H1 (cell line): ENCODE results near the gene APOOL. TPM values are rescaled to one million over a fixed set of nuclear protein-coding genes. Genes with fewer than 3 reads are reported as not detected.

Experiments
- CTCF ChIA-PET: fragments of 300-600 bp; sonication (Branson Sonifier 250); formaldehyde crosslinking; loops from one replicate; lab custom pipeline; 2021; ENCODE audit not compliant: partially characterized antibody; lab: Charles Lee
- POLR2A ChIA-PET: fragments of 300-600 bp; sonication (Branson Sonifier 250); formaldehyde crosslinking; loops from one replicate; lab custom pipeline; 2021; ENCODE audit warnings: inconsistent platforms; ENCODE audit not compliant: partially characterized antibody; lab: Charles Lee
- DNase-seq, 2 experiments: peaks; one replicate each; pipeline versions ENCODE4 v3.0.0 to v3.0.0-alpha.2; 2010 to 2022; ENCODE audit warnings: low spot score in 2 of 2, low read depth in 1 of 2, mixed read lengths in 1 of 2
- FAIRE-seq: peaks from 2 replicates; lab custom pipeline; 2011; peaks lifted over from hg19 to GRCh38; lab: Jason Lieb, UNC
- H2AFZ ChIP-seq: 2 replicates; pipeline ENCODE4 v1.8.1; 2012; ENCODE audit warnings: low read length, inconsistent platforms
- H2AK5ac ChIP-seq: 2 replicates; pipeline ENCODE4 v1.6.1; 2013; ENCODE audit warnings: low read depth, low read length
- H2BK120ac ChIP-seq: replicated peaks from 2 replicates; pipeline ENCODE3; 2013; ENCODE audit warnings: low read depth, low read length, inconsistent platforms
- H2BK12ac ChIP-seq: 2 replicates; pipeline ENCODE4 v1.6.1; 2013; ENCODE audit warnings: low read depth, low read length
- H2BK15ac ChIP-seq: 2 replicates; pipeline ENCODE4 v1.6.1; 2013; ENCODE audit warnings: low read length
- H2BK20ac ChIP-seq: 2 replicates; pipeline ENCODE4 v1.6.1; 2013; ENCODE audit warnings: low read length
- H2BK5ac ChIP-seq: 2 replicates; pipeline ENCODE4 v1.6.1; 2013; ENCODE audit warnings: low read depth, low read length
- H3K14ac ChIP-seq: 2 replicates; pipeline ENCODE4 v1.6.1; 2013; ENCODE audit warnings: inconsistent platforms; ENCODE audit not compliant: insufficient read length
- H3K18ac ChIP-seq: 2 replicates; pipeline ENCODE4 v1.6.1; 2013; ENCODE audit warnings: low read length; ENCODE audit errors: extremely low read depth
- H3K23ac ChIP-seq: 2 replicates; pipeline ENCODE4 v1.6.1; 2013; ENCODE audit warnings: inconsistent platforms; ENCODE audit not compliant: insufficient read length
- H3K23me2 ChIP-seq: 2 replicates; pipeline ENCODE4 v1.6.1; 2013; ENCODE audit warnings: low read depth, low read length
- H3K27ac ChIP-seq: 2 replicates; pipeline ENCODE4 v1.6.1; 2011; ENCODE audit warnings: low read depth, low read length, inconsistent platforms
- H3K27me3 ChIP-seq, 4 experiments: replicated peaks in 1 of 4; 1 replicate in 1 of 4; 2 replicates in 3 of 4; pipeline versions ENCODE4 v1.6.1 to v1.8.1; 2011 to 2013; ENCODE audit warnings: low read length in 3 of 4, mild to moderate bottlenecking in 3 of 4, inconsistent platforms in 2 of 4, mixed read lengths in 2 of 4, moderate library complexity in 1 of 4; ENCODE audit not compliant: control insufficient read depth in 3 of 4, insufficient read depth in 3 of 4; ENCODE audit errors: extremely low read depth in 1 of 4
- H3K36me3 ChIP-seq, 4 experiments: 2 replicates each; pipeline versions ENCODE4 v1.6.1 to v1.8.1; 2011 to 2013; ENCODE audit warnings: mild to moderate bottlenecking in 4 of 4, low read length in 3 of 4, moderate library complexity in 2 of 4, control low read depth in 1 of 4, inconsistent platforms in 1 of 4; ENCODE audit not compliant: insufficient read depth in 4 of 4, control insufficient read depth in 2 of 4
- H3K4ac ChIP-seq: replicated peaks from 2 replicates; pipeline ENCODE3; 2013; ENCODE audit warnings: low read length, low read depth, mixed read lengths, inconsistent platforms; ENCODE audit not compliant: insufficient read length
- H3K4me1 ChIP-seq, 4 experiments: replicated peaks in 1 of 4; 1 replicate in 1 of 4; 2 replicates in 3 of 4; pipeline versions ENCODE4 v1.6.1 to v1.8.1; 2011 to 2013; ENCODE audit warnings: low read length in 3 of 4, inconsistent platforms in 2 of 4, mixed read lengths in 1 of 4; ENCODE audit not compliant: insufficient read depth in 4 of 4, control insufficient read depth in 3 of 4
- H3K4me2 ChIP-seq, 2 experiments: 2 replicates each; pipeline versions ENCODE4 v1.6.1 to v1.8.1; 2011 to 2013; ENCODE audit warnings: low read depth in 2 of 2, low read length in 2 of 2, control low read depth in 1 of 2, inconsistent platforms in 1 of 2, mild to moderate bottlenecking in 1 of 2; ENCODE audit not compliant: insufficient read depth in 1 of 2
- H3K4me3 ChIP-seq, 4 experiments: fragments of 200-600, 300-600 bp in 1 of 4; sonication (generic), shearing (Covaris generic), sonication (Bioruptor Twin) in 1 of 4; 2 replicates each; pipeline versions ENCODE4 v1.5.1 to v1.8.1; 2011 to 2016; ENCODE audit warnings: low read length in 4 of 4, low read depth in 3 of 4, control low read depth in 2 of 4, inconsistent platforms in 2 of 4, mild to moderate bottlenecking in 2 of 4, mixed read lengths in 1 of 4, moderate library complexity in 1 of 4; ENCODE audit not compliant: insufficient read depth in 2 of 4; ENCODE audit errors: extremely low read depth in 1 of 4
- H3K56ac ChIP-seq: replicated peaks from 2 replicates; pipeline ENCODE3; 2013; ENCODE audit warnings: low read depth, mild to moderate bottlenecking, mixed read lengths, low read length, inconsistent platforms; ENCODE audit not compliant: insufficient read length
- H3K79me1 ChIP-seq: 2 replicates; pipeline ENCODE4 v1.6.1; 2013; ENCODE audit warnings: low read depth, low read length, control low read depth
- H3K79me2 ChIP-seq, 2 experiments: 2 replicates each; pipeline versions ENCODE4 v1.6.1 to v1.8.1; 2012 to 2013; ENCODE audit warnings: low read length in 2 of 2, mild to moderate bottlenecking in 2 of 2, inconsistent platforms in 1 of 2; ENCODE audit not compliant: insufficient read depth in 2 of 2, control insufficient read depth in 1 of 2
- H3K9ac ChIP-seq, 4 experiments: replicated peaks in 1 of 4; 1 replicate in 1 of 4; 2 replicates in 3 of 4; pipeline versions ENCODE4 v1.6.1 to v1.8.1; 2011 to 2013; ENCODE audit warnings: low read depth in 3 of 4, low read length in 3 of 4, control low read depth in 2 of 4, mild to moderate bottlenecking in 2 of 4, moderate library complexity in 2 of 4, inconsistent platforms in 1 of 4; ENCODE audit errors: extremely low read depth in 1 of 4
- H3K9me3 ChIP-seq, 2 experiments: 2 replicates each; pipeline versions ENCODE4 v1.6.1 to v1.8.1; 2012 to 2013; ENCODE audit warnings: mild to moderate bottlenecking in 2 of 2, moderate library complexity in 2 of 2, control low read depth in 1 of 2, inconsistent platforms in 1 of 2, low read depth in 1 of 2, low read length in 1 of 2, mixed read lengths in 1 of 2; ENCODE audit not compliant: insufficient read depth in 2 of 2
- H4K20me1 ChIP-seq, 2 experiments: replicated peaks in 1 of 2; 2 replicates each; pipeline versions ENCODE3 to v1.8.1; 2011 to 2013; ENCODE audit warnings: inconsistent platforms in 2 of 2, low read length in 2 of 2, mild to moderate bottlenecking in 1 of 2; ENCODE audit not compliant: insufficient read depth in 2 of 2, control insufficient read depth in 1 of 2
- H4K5ac ChIP-seq: 2 replicates; pipeline ENCODE4 v1.6.1; 2013; ENCODE audit warnings: low read length, low read depth, mixed read lengths, inconsistent platforms; ENCODE audit not compliant: insufficient read length
- H4K8ac ChIP-seq: 2 replicates; pipeline ENCODE4 v1.8.0; 2013; ENCODE audit warnings: mild to moderate bottlenecking, moderate library complexity, low read length, inconsistent platforms; ENCODE audit not compliant: insufficient read depth; ENCODE audit errors: extremely low read depth
- H4K91ac ChIP-seq: replicated peaks from 2 replicates; pipeline ENCODE3; 2013; ENCODE audit warnings: low read length, mixed read lengths, inconsistent platforms; ENCODE audit not compliant: insufficient read length
- ATF2 ChIP-seq: IDR thresholded peaks from 2 replicates; pipeline ENCODE4 v1.6.1; 2012; ENCODE audit warnings: low read length, inconsistent platforms
- CHD1 ChIP-seq: IDR thresholded peaks from 2 replicates; pipeline ENCODE4 v1.6.1; 2012; ENCODE audit warnings: low read depth, low read length, improper control_type of control experiment
- CHD2 ChIP-seq: IDR thresholded peaks from 2 replicates; pipeline ENCODE4 v1.6.1; 2012; ENCODE audit warnings: low read length, improper control_type of control experiment
- CTBP2 ChIP-seq: IDR thresholded peaks from 2 replicates; pipeline ENCODE4 v1.7.0; 2011; ENCODE audit warnings: borderline replicate concordance, mild to moderate bottlenecking, moderate library complexity, mixed read lengths, low read length; ENCODE audit not compliant: insufficient read depth, insufficient read length
- E2F6 ChIP-seq: IDR thresholded peaks from 2 replicates; pipeline ENCODE4 v1.6.1; 2012; ENCODE audit warnings: inconsistent platforms
- EP300 ChIP-seq, 2 experiments: IDR thresholded peaks; 1 replicate in 1 of 2; 2 replicates in 1 of 2; pipeline ENCODE4 v1.6.1; 2011 to 2012; ENCODE audit warnings: low read depth in 2 of 2, low read length in 2 of 2, mild to moderate bottlenecking in 2 of 2, borderline replicate concordance in 1 of 2, inconsistent platforms in 1 of 2, moderate library complexity in 1 of 2
- KDM1A ChIP-seq: fragments of 200-600, 300-600 bp; sonication (generic); IDR thresholded peaks from 2 replicates; pipeline ENCODE4 v1.7.1; 2016; ENCODE audit warnings: mild to moderate bottlenecking, low read length, borderline replicate concordance
- RAD21 ChIP-seq, 2 experiments: IDR thresholded peaks in 1 of 2; conservative IDR thresholded peaks in 1 of 2; 2 replicates each; pipeline ENCODE4 v1.6.1; 2011; ENCODE audit warnings: low read depth in 2 of 2, low read length in 2 of 2, improper control_type of control experiment in 1 of 2, inconsistent platforms in 1 of 2, mild to moderate bottlenecking in 1 of 2, moderate library complexity in 1 of 2
- SRF ChIP-seq: IDR thresholded peaks from 2 replicates; pipeline ENCODE4 v1.6.1; 2011; ENCODE audit warnings: mild to moderate bottlenecking, low read depth, low read length, moderate library complexity
- TAF1 ChIP-seq: IDR thresholded peaks from 2 replicates; pipeline ENCODE4 v1.6.1; 2011; ENCODE audit warnings: mild to moderate bottlenecking, low read depth, low read length
- TEAD4 ChIP-seq: IDR thresholded peaks from 2 replicates; pipeline ENCODE4 v1.6.1; 2012; ENCODE audit warnings: low read depth, low read length, inconsistent platforms, mixed read lengths
- ZNF274 ChIP-seq: IDR thresholded peaks from 2 replicates; pipeline ENCODE4 v1.7.0; 2012; ENCODE audit warnings: low read length, borderline replicate concordance; ENCODE audit errors: extremely low read depth
- WGBS, 2 experiments: shearing (Covaris generic) in 1 of 2; methylation state at CpG; one replicate each; pipeline versions ENCODE4 v1.1.6 to v1.1.7; 2013 to 2015; ENCODE audit warnings: low lambda C conversion rate in 2 of 2, mixed read lengths in 2 of 2, inconsistent platforms in 1 of 2, low coverage in 1 of 2, missing lambda C conversion rate in 1 of 2; ENCODE audit not compliant: insufficient replicate concordance in 2 of 2, insufficient coverage in 1 of 2, insufficient read length in 1 of 2; ENCODE audit errors: extremely low coverage in 1 of 2, missing lambda C conversion rate in 1 of 2; 5-methylcytosine and 5-hydroxymethylcytosine counted together
- polyA plus RNA-seq, 7 experiments: library from polyadenylated mRNA; depleted of rRNA in 3 of 7; stranded (reverse) in 5 of 7; unstranded in 2 of 7; fragments of >200 nt in 5 of 7; fragments of 200-250 nt in 2 of 7; gene quantifications; 1 replicate in 5 of 7; 2 replicates in 1 of 7; 4 replicates in 1 of 7; pipeline versions ENCODE4 v1.2.1 to v1.2.3, GENCODE V29; 2011 to 2013; ENCODE audit warnings: missing spikeins in 2 of 7, mixed read lengths in 2 of 7
- total RNA-seq: library from RNA; stranded (reverse); fragmentation: NEBNext Ultra II Directional; extraction: Animal tissue kit (Norgen Biotek cat#: 25700); gene quantifications from 2 replicates; pipeline ENCODE4 v1.2.1, GENCODE V29; 2021

The APOOL gene
- total and polyA plus RNA-seq, 2 of the 8 experiments (the other 6 are each of a cell fraction or from before 2014, with no cell fraction given): 2.4 to 8.1 TPM

- Histone ChIP-seq H4K91ac (no peak overlapping the region), H4K20me1 (no peaks in the 10 kb centered on the region), H2BK20ac (no peak overlapping the region), H3K79me1 (no peaks in the 10 kb centered on the region), H2AK5ac (no peak overlapping the region), H3K9me3 (no peaks in the 10 kb centered on the region), H3K23me2 (no peaks in the 10 kb centered on the region), H3K27ac (no peak overlapping the region), H2AFZ (no peak overlapping the region), H4K5ac (no peak overlapping the region), H2BK15ac (no peak overlapping the region), H3K18ac (no peak overlapping the region), H2BK5ac (no peak overlapping the region), H3K4me1 (no peaks in the 10 kb centered on the region), H3K4me3 (no peak overlapping the region), H3K27me3 (no peaks in the 10 kb centered on the region), H3K56ac (no peak overlapping the region), H2BK12ac (no peak overlapping the region), H3K4me2 (no peak overlapping the region), H3K79me2 (peaks cover 0 to 31% of the 10 kb centered on the region in 2 experiments; a peak in 2 of 4 replicates), H3K9ac (no peak overlapping the region), H3K36me3 (no peaks in the 10 kb centered on the region), H2BK120ac (no peak overlapping the region), H3K4ac (no peak overlapping the region), H4K8ac (no peak overlapping the region), H3K23ac (no peak overlapping the region), H3K14ac (no peak overlapping the region)
- DNase-seq (no peak), FAIRE-seq (no peak)
- ChIA-PET POLR2A (no interaction called here), CTCF (no interaction called here)
- 87% methylated on average over 3 of the region's 3 CpGs; no CpG with 5 or more reads in 1 of the 2 experiments for WGBS, 2 experiments
- no peak for TF ChIP-seq CHD2
- TF ChIP-seq EP300 (IDR thresholded peaks at IDR 0.05; ENCODE audit: borderline replicate concordance in 1 of 2, low read depth in 2 of 2, low read length in 2 of 2): no peak
- no peak for TF ChIP-seq ATF2
- TF ChIP-seq TEAD4: no peak
- no peak for TF ChIP-seq ZNF274
- TF ChIP-seq CHD1: no peak
- TF ChIP-seq CTBP2: no peak
- no peak for TF ChIP-seq RAD21 (IDR thresholded peaks at IDR 0.05 in 1 of 2, conservative IDR thresholded peaks at IDR 0.05 in 1 of 2; ENCODE audit: low read depth in 2 of 2, low read length in 2 of 2)
- TF ChIP-seq SRF: no peak
- TF ChIP-seq TAF1: no peak
- no peak for TF ChIP-seq E2F6
- no peak for TF ChIP-seq KDM1A
Measured at GRCh38 chrX:85037114-85037513, 33.4 kb downstream of the APOOL start.
